CD4-positive, alpha-beta T cell treated with Interleukin-12 subunit alpha and Interleukin-12 subunit beta, for 1 hour (primary cell): ENCODE data around the gene BNIP5.

Source experiments
- DNase-seq: peaks from one replicate; pipeline ENCODE4 v3.0.0-alpha.2; 2020

The BNIP5 gene

GRCh38 chr6:36320475-36320874 is 16.2 kb downstream of the BNIP5 start:
- DNase-seq, result no peak

DNA sequence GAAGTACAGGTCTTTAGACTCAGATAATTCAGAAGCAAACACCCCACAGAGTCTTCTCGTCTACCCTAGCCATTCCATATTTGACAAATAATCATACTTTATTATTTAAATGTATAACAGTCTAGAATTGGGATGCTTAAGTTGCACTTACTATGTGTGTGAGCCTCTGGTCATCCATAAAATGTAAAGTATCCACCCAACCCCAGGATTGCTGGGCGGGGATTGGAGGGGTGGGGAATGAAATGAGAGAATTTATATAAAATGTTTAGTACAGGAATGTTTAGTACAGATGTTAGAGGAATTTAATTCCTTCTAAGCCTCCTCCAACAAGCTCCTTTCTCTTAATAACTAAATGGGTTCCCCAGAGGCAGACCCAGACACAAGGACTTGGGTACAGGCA is 16.9 kb downstream of the BNIP5 start:
- no peak for DNase-seq

DNA sequence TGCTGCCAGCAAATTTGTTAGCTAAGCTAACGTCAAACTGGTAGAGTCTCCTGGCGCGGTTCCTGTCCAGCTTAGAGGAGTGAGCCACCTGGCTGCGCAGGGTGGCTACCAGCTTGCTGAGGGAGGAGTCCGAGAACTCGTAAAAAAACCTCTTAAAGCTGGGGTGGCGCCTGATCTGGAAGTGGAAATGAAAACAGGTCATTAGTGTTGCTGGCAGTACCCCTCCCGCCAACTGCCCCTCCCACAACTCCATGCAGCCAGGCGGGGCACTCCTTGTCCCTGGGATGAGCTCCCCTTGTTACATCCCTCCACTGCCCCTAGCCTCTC is 17.3 kb downstream of the BNIP5 start:
- no peak for DNase-seq

- no peak for DNase-seq
These were observed 17.8 kb downstream of the BNIP5 start for GRCh38 chr6:36318690-36319435.

GRCh38 chr6:36317623-36318022 is 19.1 kb downstream of the BNIP5 start:
- DNase-seq, result no peak

GRCh38 chr6:36315921-36316320 is 20.8 kb downstream of the BNIP5 start:
- DNase-seq, result no peak

DNA sequence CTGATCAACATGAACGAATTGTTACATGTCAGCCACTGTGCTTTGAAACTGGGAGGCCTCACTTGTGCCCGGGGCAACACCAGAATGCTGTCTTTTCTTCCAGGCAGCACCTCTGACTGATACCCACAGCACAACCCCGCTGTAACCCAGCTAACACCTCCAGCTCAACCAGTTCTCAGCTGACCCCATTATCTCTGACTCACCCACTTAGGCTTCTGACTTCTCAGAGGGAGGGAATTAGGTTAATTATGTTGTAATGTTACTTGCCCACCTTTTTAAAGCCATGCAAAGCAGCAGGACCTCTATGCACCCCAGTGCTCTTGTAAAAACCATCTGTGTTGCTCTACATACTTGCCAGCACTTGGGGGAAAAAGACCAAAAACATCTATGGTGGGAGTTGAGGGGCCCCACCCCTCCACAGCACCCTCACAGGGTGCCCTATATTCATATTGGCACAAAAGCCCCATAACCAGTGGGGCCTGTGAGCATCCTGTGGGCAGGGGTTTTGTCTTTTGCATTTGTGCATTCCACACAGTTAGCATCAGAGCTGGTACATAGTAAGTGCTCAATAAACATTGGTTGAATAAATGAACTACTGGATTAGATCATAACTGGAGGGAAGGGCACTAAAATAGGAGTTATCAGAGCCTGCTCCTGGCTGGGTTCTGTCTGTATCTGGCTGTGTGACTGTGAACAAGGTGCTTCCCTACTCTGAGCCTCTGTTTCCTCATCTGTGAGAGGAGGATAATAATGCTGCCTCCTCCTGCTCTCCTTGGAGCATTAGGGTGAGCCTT is 22.3 kb downstream of the BNIP5 start:
- no peak for DNase-seq

DNA sequence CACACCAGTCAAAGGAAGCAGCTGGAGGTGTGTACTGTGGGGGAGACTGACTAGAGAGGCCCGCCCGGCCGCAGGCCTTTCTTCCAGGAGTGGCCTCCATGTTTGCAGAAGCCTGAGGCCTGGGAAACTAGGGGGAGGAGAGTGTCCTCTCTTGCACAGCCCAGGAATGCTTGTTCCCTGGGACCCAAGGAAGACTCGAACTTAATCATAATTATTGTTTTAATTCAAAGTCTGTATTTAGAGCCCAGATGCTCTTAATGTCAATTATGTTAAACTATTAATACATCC is 23.1 kb downstream of the BNIP5 start:
- no peak for DNase-seq

- no peak for DNase-seq
These were observed 23.6 kb downstream of the BNIP5 start for GRCh38 chr6:36312854-36313648.

DNA sequence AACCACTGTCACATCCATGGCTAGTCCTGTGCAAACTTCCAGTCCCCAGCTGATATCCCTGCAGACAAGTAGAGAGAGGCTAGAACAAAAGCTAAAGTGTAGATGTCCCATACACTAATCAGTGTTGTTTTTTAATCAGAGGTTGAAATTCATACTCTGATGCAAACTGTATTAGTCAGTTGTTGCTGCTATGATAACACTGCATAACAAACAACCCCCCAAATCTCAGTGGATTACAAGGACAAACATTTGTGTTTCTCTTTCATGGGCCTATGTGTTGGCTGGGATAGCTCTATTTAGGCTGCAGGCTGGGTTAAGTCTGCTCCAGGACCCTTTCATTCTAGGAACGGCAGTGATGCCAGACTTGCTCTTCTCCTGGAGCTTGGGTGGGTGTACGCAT is 26.8 kb downstream of the BNIP5 start:
- DNase-seq, result no peak

DNA sequence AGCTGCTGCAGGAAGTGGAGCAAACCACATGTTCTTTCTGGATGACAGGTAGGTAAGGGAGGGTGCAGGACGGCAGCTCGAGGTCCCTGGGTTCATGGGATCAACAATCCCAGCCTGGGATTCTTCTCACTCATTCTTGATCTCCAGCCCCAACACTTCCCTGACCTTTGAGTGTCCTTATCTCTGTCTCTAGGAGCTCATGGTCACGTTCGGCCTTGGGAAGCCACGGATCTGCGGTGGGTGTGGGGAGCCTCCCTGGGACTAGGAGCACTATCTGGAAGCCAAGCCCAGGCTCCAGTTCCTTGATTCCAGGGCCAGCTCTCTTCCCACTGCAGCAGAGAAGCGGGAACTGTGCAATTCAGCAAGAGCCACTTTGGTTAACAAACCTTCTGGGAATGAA is 27.5 kb downstream of the BNIP5 start:
- no peak for DNase-seq

- DNase-seq, result no peak
These were observed 28.2 kb downstream of the BNIP5 start for GRCh38 chr6:36308514-36308913.

- DNase-seq, result no peak
These were observed 30.3 kb downstream of the BNIP5 start for GRCh38 chr6:36306375-36306774.

- DNase-seq, result no peak
These were observed 30.8 kb downstream of the BNIP5 start for GRCh38 chr6:36305885-36306284.

- DNase-seq, result peak; percentile 93
These were observed 34.3 kb downstream of the BNIP5 start for GRCh38 chr6:36302227-36302976.

DNA sequence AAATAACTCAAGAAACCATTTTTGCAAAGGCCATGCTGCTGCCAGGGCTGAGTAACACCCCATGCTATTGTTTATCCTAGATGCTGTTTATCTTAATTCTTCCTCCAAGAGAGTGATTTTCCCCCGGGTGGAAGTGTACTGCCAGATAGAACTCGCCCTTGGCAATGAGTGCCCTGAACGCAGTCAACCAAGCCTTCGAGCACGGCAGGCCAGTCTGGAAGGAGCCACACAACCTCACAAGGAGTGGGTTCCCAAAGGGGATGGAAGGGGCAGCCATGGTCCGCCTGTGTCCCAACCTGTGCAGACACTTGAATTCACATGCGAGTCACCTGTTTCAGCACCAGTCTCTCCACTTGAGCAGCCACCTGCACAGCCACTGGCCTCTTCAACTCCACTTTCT is 34.9 kb downstream of the BNIP5 start:
- no peak for DNase-seq

DNA sequence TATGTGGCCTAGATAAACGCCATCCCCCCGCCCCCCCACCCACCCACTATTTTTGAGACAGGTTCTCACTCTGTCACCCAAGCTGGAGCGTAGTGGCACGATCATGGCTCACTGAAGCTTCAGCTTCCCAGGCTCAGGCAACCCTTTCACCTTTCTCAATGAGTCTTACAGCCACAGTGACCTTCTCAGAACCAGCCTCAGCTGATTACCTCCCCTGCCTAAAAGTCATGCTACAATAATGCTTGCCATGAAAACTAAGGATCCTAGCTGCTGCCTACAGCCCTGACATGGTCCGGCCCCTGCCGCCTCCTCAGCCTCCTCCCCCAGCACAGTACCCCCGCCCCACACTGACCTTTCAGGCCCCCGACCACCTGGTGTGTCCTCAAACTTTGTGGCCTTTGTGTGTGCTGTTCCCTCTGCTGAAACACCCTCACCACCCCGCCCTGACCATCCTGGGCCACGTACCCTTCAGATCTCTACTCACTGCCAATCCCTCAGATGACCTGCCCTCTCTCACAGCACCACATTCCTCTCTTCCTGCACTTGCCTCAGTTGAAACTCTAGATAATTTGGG is 35.5 kb downstream of the BNIP5 start:
- no peak for DNase-seq

DNA sequence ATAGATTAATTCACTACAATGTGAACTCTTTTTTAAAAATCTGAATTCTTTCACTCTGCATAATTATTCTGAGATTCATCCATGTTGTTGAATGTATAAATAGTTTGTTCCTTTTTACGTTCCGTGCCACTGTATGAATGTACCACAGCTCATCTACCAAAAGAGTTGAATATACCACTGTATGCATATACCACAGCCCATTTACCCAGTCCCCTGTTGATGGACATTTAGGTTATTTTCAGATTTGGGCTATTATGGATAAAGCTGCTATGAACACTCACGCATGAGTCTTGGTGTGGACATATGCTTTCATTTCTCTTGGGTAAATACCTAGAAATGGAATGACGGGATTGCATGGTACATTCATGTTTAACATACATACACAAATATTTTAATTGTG is 38.7 kb downstream of the BNIP5 start:
- no peak for DNase-seq

DNA sequence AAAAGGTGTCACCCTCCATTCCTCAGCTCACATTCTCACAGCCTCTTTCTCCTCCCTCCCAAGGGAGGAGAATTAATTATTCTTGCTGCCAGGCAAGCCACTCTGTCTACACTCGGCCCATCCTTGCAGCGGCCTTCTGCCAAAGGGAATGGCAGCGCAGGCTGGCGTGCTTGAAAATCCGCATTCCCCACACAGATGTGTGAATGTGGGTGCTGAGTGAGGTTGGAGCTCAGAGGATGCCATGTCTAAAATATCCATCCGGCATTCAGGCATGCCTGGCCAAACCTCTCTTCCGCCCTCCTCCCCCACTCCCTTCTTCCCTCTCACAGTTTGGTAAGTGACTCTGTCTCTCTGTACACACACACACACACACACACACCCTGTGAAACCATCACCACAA is 39.2 kb downstream of the BNIP5 start:
- DNase-seq, result no peak

DNA sequence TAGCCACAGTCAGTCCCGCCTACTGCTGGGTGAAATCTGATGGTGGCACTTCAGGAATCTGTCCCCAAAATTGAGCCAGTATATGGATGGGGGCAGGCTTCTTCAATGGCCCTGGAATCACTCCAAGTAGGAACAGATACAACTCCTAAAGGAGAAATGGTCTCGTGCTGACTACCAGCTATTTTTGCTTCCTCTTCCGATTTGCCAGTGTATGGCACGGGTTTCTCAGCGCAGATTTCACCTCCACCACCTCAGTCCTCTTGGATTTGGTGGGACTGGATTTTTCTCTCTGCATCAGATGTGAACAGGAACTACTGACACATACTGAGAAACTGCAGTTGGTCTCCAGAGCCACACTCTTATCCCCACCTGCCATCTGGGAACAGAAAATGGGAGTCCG is 39.6 kb downstream of the BNIP5 start:
- DNase-seq, result no peak

- no peak for DNase-seq
These were observed 40.4 kb downstream of the BNIP5 start for GRCh38 chr6:36296240-36296639.

- DNase-seq, result no peak
These were observed 44.5 kb downstream of the BNIP5 start for GRCh38 chr6:36292170-36292569.
